Forelimb muscle (tissue), 1 donor: ENCODE measurements around the gene SLC37A2. TPM values are rescaled to one million over a fixed set of nuclear protein-coding genes. Genes with fewer than 3 reads are reported as not detected.
"Not testable (repeated sequence)": the region's sequence is repeated elsewhere in the genome, so short reads cannot be mapped to it uniquely, and the experiment has no call there.

Experiments
- DNase-seq: peaks from one replicate; pipeline ENCODE4 v3.0.0-alpha.2; 2013; ENCODE audit warnings: low read depth
- polyA plus RNA-seq: library from polyadenylated mRNA; unstranded; fragments of 120-200 nt; gene quantifications from one replicate; pipeline ENCODE4 v1.2.1, GENCODE V29; 2013; ENCODE audit not compliant: insufficient read length

SLC37A2 gene
- polyA plus RNA-seq, result 2.3 TPM

GRCh38 chr11:125062931-125063428 lies at the start of gene SLC37A2:
TSS of gene SLC37A2 (plus strand) at chr11:125063305. CDS start at chr11:125063368, 63 bp downstream.
- peak; percentile 9 for DNase-seq

- DNase-seq, result no peak
Observed at GRCh38 chr11:125016413-125016812, 46.7 kb upstream of the SLC37A2 start.

GRCh38 chr11:125020342-125020741 lies 42.8 kb upstream of the SLC37A2 start:
- DNase-seq, result no peak

GRCh38 chr11:125022551-125022950 lies 40.6 kb upstream of the SLC37A2 start:
- DNase-seq, result no peak

GRCh38 chr11:125025968-125026367 lies 37.1 kb upstream of the SLC37A2 start:
- no peak for DNase-seq

GRCh38 chr11:125029431-125029830 lies 33.7 kb upstream of the SLC37A2 start:
- not testable (repeated sequence) for DNase-seq

GRCh38 chr11:125036933-125037332 lies 26.2 kb upstream of the SLC37A2 start:
- DNase-seq, result no peak

- DNase-seq, result no peak
Observed at GRCh38 chr11:125049164-125049792, 13.8 kb upstream of the SLC37A2 start.

GRCh38 chr11:125052047-125052446 lies 11.1 kb upstream of the SLC37A2 start:
- no peak for DNase-seq

GRCh38 chr11:125053167-125053566 lies 9.9 kb upstream of the SLC37A2 start:
- no peak for DNase-seq

- DNase-seq, result no peak
Observed at GRCh38 chr11:125055107-125055715, 7.9 kb upstream of the SLC37A2 start.

GRCh38 chr11:125056111-125056510 lies 7.0 kb upstream of the SLC37A2 start:
- not testable (repeated sequence) for DNase-seq

GRCh38 chr11:125056931-125057692 lies 6.0 kb upstream of the SLC37A2 start:
- no peak for DNase-seq

GRCh38 chr11:125057693-125058016 lies 5.5 kb upstream of the SLC37A2 start:
- DNase-seq, result no peak

- no peak for DNase-seq
Observed at GRCh38 chr11:125061281-125061680, 1.8 kb upstream of the SLC37A2 start.

- DNase-seq, result no peak
Observed at GRCh38 chr11:125062218-125062930, 731 bp upstream of the SLC37A2 start.

GRCh38 chr11:125063429-125064043 lies 431 bp downstream of the SLC37A2 start:
- no peak for DNase-seq

GRCh38 chr11:125064070-125064469 lies 965 bp downstream of the SLC37A2 start:
- no peak for DNase-seq

GRCh38 chr11:125068368-125068767 lies 5.3 kb downstream of the SLC37A2 start:
- DNase-seq, result no peak

- DNase-seq, result no peak
Observed at GRCh38 chr11:125069008-125069407, 5.9 kb downstream of the SLC37A2 start.

- no peak for DNase-seq
Observed at GRCh38 chr11:125069796-125070195, 6.7 kb downstream of the SLC37A2 start.
